Kidney capillary endothelial cell (primary cell): Measurements from ENCODE around the gene LCE1B.
A peak's percentile ranks its signal among the peaks of the same experiment; 100 is the strongest.

Experiments
- DNase-seq: peaks from one replicate; pipeline ENCODE4 v3.0.0-alpha.2; 2018; ENCODE audit warnings: low spot score

Gene LCE1B

GRCh38 chr1:152811671-152812070 lies at the start of gene LCE1B:
Gene LCE1B, plus strand, starts transcription at chr1:152811971. Its CDS starts 476 bp downstream, at chr1:152812447.
- DNase-seq = no peak

GRCh38 chr1:152768847-152769533 lies 42.8 kb upstream of the LCE1B start:
- no peak for DNase-seq

GRCh38 chr1:152770411-152770810 lies 41.4 kb upstream of the LCE1B start:
- no peak for DNase-seq

GRCh38 chr1:152774875-152775274 lies 36.9 kb upstream of the LCE1B start, which contains the start of gene LCE1F:
Gene LCE1F, plus strand, starts transcription at chr1:152775140. Its CDS starts 1,232 bp downstream, at chr1:152776372.
- no peak for DNase-seq

- DNase-seq = no peak
Observed at GRCh38 chr1:152776361-152776760, 35.4 kb upstream of the LCE1B start.

GRCh38 chr1:152777510-152778137 lies 34.1 kb upstream of the LCE1B start:
- no peak for DNase-seq

- DNase-seq = peak; percentile 8
Observed at GRCh38 chr1:152783095-152783494, 28.7 kb upstream of the LCE1B start.

- no peak for DNase-seq
Observed at GRCh38 chr1:152786077-152786476, 25.7 kb upstream of the LCE1B start, which contains the start of gene LCE1E. Gene LCE1E, plus strand, starts transcription at chr1:152786257. Its CDS starts 1,043 bp downstream, at chr1:152787300.

- DNase-seq = no peak
Observed at GRCh38 chr1:152795686-152796085, 16.1 kb upstream of the LCE1B start.

GRCh38 chr1:152796421-152796820 lies 15.3 kb upstream of the LCE1B start, which contains the start of gene LCE1D:
Gene LCE1D, plus strand, starts transcription at chr1:152796721. Its CDS starts 1,074 bp downstream, at chr1:152797795.
- no peak for DNase-seq

GRCh38 chr1:152801333-152801732 lies 10.4 kb upstream of the LCE1B start:
- DNase-seq = no peak

GRCh38 chr1:152806576-152806975 lies 5.2 kb upstream of the LCE1B start, which contains the start of gene LCE1C:
Gene LCE1C, minus strand, starts transcription at chr1:152806651. Its CDS starts 1,173 bp downstream, at chr1:152805478.
- DNase-seq = no peak

GRCh38 chr1:152811050-152811449 lies 721 bp upstream of the LCE1B start:
- no peak for DNase-seq

- no peak for DNase-seq
Observed at GRCh38 chr1:152817309-152817708, 5.5 kb downstream of the LCE1B start.

GRCh38 chr1:152823294-152823693 lies 11.5 kb downstream of the LCE1B start:
- DNase-seq = no peak

- DNase-seq = no peak
Observed at GRCh38 chr1:152824964-152825363, 13.2 kb downstream of the LCE1B start.

GRCh38 chr1:152827173-152827572 lies 15.4 kb downstream of the LCE1B start, which contains the start of gene LCE1A:
Gene LCE1A, plus strand, starts transcription at chr1:152827473. Its CDS starts 0 bp downstream, at chr1:152827473.
- DNase-seq = no peak

GRCh38 chr1:152836870-152837269 lies 25.1 kb downstream of the LCE1B start:
- DNase-seq = no peak

- no peak for DNase-seq
Observed at GRCh38 chr1:152842556-152842955, 30.8 kb downstream of the LCE1B start, which contains the start of gene LCE6A. Gene LCE6A, plus strand, starts transcription at chr1:152842856. Its CDS starts 665 bp downstream, at chr1:152843521.

GRCh38 chr1:152855661-152856060 lies 43.9 kb downstream of the LCE1B start:
- no peak for DNase-seq

GRCh38 chr1:152858062-152858461 lies 46.3 kb downstream of the LCE1B start:
- DNase-seq = no peak

- DNase-seq = no peak
Observed at GRCh38 chr1:152859696-152860095, 47.9 kb downstream of the LCE1B start, which contains the start of gene LCE7A. Gene LCE7A, plus strand, starts transcription at chr1:152859996. Its CDS starts 702 bp downstream, at chr1:152860698.

- no peak for DNase-seq
Observed at GRCh38 chr1:152860129-152860528, 48.4 kb downstream of the LCE1B start.
